Sigmoid colon (tissue), 7 donors: ENCODE data around the gene FBXO2. TPM values are rescaled to one million over a fixed set of nuclear protein-coding genes. Genes with fewer than 3 reads are reported as not detected.

Source experiments
- DNase-seq: peaks from one replicate; pipeline ENCODE4 v3.0.0-alpha.2; 2019
- H3K27ac ChIP-seq, 4 donors: fragments of 200-600 bp; sonication (generic); one replicate each; pipeline ENCODE4 v1.5.1; 2016 to 2019; ENCODE audit warnings: mild to moderate bottlenecking in 1 of 4
- H3K27me3 ChIP-seq, 3 donors: fragments of 200-600 bp; sonication (generic); one replicate each; pipeline ENCODE4 v1.5.1; 2019; ENCODE audit warnings: mild to moderate bottlenecking in 1 of 3
- H3K36me3 ChIP-seq, 4 donors: fragments of 200-600 bp; sonication (generic); one replicate each; pipeline ENCODE4 v1.5.1; 2016 to 2019
- H3K4me1 ChIP-seq, 4 donors: fragments of 200-600 bp; sonication (generic); one replicate each; pipeline ENCODE4 v1.5.1; 2017 to 2019
- H3K4me3 ChIP-seq, 4 donors: fragments of 200-600 bp; sonication (generic); one replicate each; pipeline ENCODE4 v1.5.1; 2017 to 2019; ENCODE audit warnings: mild to moderate bottlenecking in 2 of 4, moderate library complexity in 1 of 4
- H3K9me3 ChIP-seq, 4 donors: fragments of 200-600 bp in 3 of 4; sonication (generic) in 3 of 4; one replicate each; pipeline versions ENCODE4 v1.5.1 to v1.6.1; 2013 to 2019
- CTCF ChIP-seq, 4 experiments: fragments of 450-650 bp in 3 of 4; fragments of 200-600 bp in 1 of 4; IDR thresholded peaks; one replicate each; pipeline ENCODE4 v1.5.1; 2016 to 2019; ENCODE audit warnings: antibody characterized with exemption in 4 of 4, mild to moderate bottlenecking in 3 of 4, moderate library complexity in 2 of 4
- EP300 ChIP-seq, 4 donors: sonication (generic); formaldehyde crosslinking; IDR thresholded peaks; one replicate each; pipeline ENCODE4 v1.6.1; 2017; ENCODE audit warnings: antibody characterized with exemption in 4 of 4
- POLR2A ChIP-seq, 2 donors: fragments of 450-650 bp; IDR thresholded peaks; one replicate each; pipeline ENCODE4 v1.6.1; 2016; ENCODE audit warnings: antibody characterized with exemption in 2 of 2, mild to moderate bottlenecking in 2 of 2, moderate library complexity in 2 of 2
- POLR2AphosphoS5 ChIP-seq, 4 donors: sonication (generic); formaldehyde crosslinking; IDR thresholded peaks; one replicate each; pipeline ENCODE4 v1.6.1; 2017; ENCODE audit warnings: antibody characterized with exemption in 4 of 4
- WGBS, 2 donors: extraction: QIAGEN DNeasy Blood & Tissue Kit; methylation state at CpG; one replicate each; pipeline ENCODE4 v1.1.7; 2013; 5-methylcytosine and 5-hydroxymethylcytosine counted together
- intact Hi-C: fragments of 100-400 bp; cut with DNase I; formaldehyde crosslinking; loops from one replicate; pipeline ENCODE4 v1.15.1; 2023
- polyA plus RNA-seq, 3 donors: library from polyadenylated mRNA; stranded (reverse); fragments of 200-250 nt; gene quantifications; one replicate each; pipeline ENCODE4 v1.2.3, GENCODE V29; 2013
- total RNA-seq, 4 donors: library from RNA; depleted of rRNA; stranded (reverse); fragments of >200 nt; gene quantifications; one replicate each; pipeline ENCODE4 v1.1.0, GENCODE V29; 2016
- donor health status: healthy with polysubstance abuse.
- donor health status: Bipolar disorder and iron deficiency.
- donor health status: healthy.

FBXO2 gene
- total and polyA plus RNA-seq, 7 donors: 1.2 to 9.7 (median 3.9) TPM; not detected in 1

GRCh38 chr1:11652203-11652780, 1.9 kb downstream of the FBXO2 start:
- H3K4me3 ChIP-seq: no peak overlapping the region

DNA sequence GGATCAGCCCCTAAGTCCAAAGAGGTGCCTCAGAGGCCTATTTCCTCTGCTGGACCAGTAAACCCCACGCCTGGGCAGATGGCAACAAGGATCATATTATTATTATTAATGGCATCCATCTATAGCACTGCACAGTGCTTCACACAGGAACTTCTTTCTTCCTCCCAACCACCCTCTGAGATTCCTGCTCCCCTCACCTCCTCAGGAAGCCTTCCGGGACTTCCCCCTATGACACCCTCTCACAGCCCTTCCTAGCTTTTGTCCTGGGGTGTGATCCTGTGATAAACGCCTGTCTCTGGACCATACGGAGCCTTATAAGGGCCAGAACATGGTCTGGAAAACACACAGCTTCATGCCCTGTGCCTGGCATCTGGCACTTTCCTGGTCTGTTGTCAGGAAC, 3.2 kb downstream of the FBXO2 start:
- H3K36me3 ChIP-seq: no peaks in the 10 kb centered on the region
- peaks cover 7 to 35% (median 32%) of the 10 kb centered on the region in 3 donors for H3K27me3 ChIP-seq
- no peak overlapping the region for H3K4me3 ChIP-seq
- intact Hi-C loops: loop anchor here (2.0 to 5.0 kb wide), 5 partner anchors 68 to 256 kb away; partner anchors contain the start of gene AGTRAP
- no peaks in the 10 kb centered on the region for H3K9me3 ChIP-seq
- H3K27ac ChIP-seq: no peak overlapping the region
- DNase-seq: no peak
- 81 to 88% methylated on average over 4 of the region's 4 CpGs for WGBS, 2 donors
- no peak for TF ChIP-seq POLR2A (IDR thresholded peaks at IDR 0.05)
- TF ChIP-seq EP300 (IDR thresholded peaks at IDR 0.05): no peak
- no peak for TF ChIP-seq POLR2AphosphoS5 (IDR thresholded peaks at IDR 0.05)
- TF ChIP-seq CTCF (IDR thresholded peaks at IDR 0.05): no peak
- peaks cover 0 to 49% (median 42%) of the 10 kb centered on the region in 4 donors for H3K4me1 ChIP-seq

More at GRCh38 chr1:11652203-11652780, 1.9 kb downstream of the FBXO2 start:
- Histone ChIP-seq H3K36me3 (peaks cover 0 to 8% (median 0%) of the 10 kb centered on the region in 4 donors), H3K9me3 (no peaks in the 10 kb centered on the region), H3K4me1 (peaks cover 0 to 49% (median 42%) of the 10 kb centered on the region in 4 donors), H3K27ac (no peak overlapping the region), H3K27me3 (peaks cover 7 to 26% (median 23%) of the 10 kb centered on the region in 3 donors)
- no peak for TF ChIP-seq POLR2AphosphoS5 (IDR thresholded peaks at IDR 0.05)
- TF ChIP-seq EP300 (IDR thresholded peaks at IDR 0.05): no peak
- no peak for TF ChIP-seq POLR2A (IDR thresholded peaks at IDR 0.05)
- no peak for TF ChIP-seq CTCF (IDR thresholded peaks at IDR 0.05)
- 91 to 94% methylated on average over 11 of the region's 11 CpGs for WGBS, 2 donors
- intact Hi-C loops: loop anchor here (5.0 kb wide), 4 partner anchors 85 to 255 kb away; partner anchors contain the start of gene AGTRAP
- DNase-seq: no peak

DNA sequence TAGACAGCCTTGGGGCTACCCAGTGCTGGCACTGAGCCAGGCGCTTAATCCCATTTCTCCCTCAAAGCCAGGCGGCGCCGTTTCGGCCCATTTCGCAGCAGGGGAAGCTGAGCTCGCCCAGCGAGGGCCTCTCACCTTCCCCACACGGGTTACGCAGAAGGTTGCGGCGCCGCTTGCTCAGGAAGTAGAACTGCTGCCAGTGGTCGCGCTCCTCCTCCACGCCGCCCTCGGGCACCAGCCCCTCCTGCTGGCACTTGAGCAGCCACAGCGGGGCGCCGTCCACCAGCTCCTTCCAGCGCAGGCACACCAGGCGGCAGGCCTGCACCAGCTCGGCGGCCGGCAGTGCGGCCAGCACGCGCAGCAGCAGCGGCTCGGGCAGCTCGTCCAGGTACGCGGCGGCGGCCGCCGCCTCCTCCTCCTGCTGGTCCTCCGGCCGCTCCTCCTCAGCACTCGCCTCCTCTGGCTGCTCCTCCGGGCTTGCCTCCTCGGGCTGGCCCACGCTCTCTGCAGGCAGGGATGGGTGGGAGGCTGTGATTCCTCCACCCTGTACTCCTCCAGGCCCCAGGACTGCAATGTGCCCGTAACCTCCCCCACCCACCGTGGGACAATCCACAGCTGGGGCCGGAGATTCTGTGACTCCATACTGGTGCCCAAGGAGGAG, 3.8 kb downstream of the FBXO2 start:
- Histone ChIP-seq H3K27me3 (peaks cover 7 to 39% (median 32%) of the 10 kb centered on the region in 3 donors), H3K36me3 (no peaks in the 10 kb centered on the region), H3K27ac (no peak overlapping the region), H3K9me3 (no peaks in the 10 kb centered on the region), H3K4me1 (peaks cover 0 to 44% (median 38%) of the 10 kb centered on the region in 4 donors), H3K4me3 (peak overlapping the region in 2 of 4 donors; percentile 1 to 20)
- peak; percentile 87 for DNase-seq
- TF ChIP-seq CTCF (IDR thresholded peaks at IDR 0.05) (peak; percentile 37 to 61 (median 50)), POLR2AphosphoS5 (IDR thresholded peaks at IDR 0.05) (no peak)
- intact Hi-C loops: loop anchor here (2.0 to 5.0 kb wide), 5 partner anchors 68 to 257 kb away; partner anchors contain the start of gene AGTRAP
- 5 to 12% methylated on average over 47 of the region's 47 CpGs for WGBS, 2 donors

DNA sequence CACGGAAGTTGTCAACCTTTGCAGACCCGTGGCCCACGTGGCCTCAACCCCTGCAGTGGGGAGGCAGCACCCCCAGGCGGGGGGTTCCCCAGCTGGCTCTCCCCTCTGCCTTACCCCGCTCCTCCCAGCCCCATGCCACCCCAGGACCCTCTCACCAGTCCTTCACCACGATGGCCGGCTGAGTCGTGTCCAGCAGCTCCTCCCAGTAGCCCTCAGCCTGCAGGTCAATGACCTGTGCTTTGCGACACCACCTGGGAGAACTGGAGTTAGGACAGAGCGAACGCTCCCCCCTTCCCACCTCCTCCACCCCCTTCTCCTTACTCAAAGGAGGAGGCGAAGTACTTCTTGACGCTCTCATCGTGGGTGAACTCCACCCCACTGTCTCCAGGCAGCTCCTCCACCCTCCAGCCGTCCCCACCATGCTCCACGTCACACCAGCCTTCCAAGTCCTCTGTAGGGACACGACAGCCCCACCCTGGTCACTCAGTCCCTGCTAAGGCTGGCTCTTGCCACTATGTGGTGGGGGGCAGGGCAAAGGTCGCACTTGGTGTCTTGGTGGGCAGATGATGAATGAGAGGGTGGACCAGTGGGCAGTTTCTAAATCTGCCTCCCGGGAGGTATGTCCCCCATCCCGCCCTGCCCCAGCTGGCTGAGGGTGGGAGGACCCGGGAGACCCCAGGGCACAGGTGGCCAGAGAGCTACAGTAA, 4.5 kb downstream of the FBXO2 start:
- TF ChIP-seq POLR2A (IDR thresholded peaks at IDR 0.05): no peak
- TF ChIP-seq EP300 (IDR thresholded peaks at IDR 0.05): no peak
- no peak for TF ChIP-seq CTCF (IDR thresholded peaks at IDR 0.05)
- TF ChIP-seq POLR2AphosphoS5 (IDR thresholded peaks at IDR 0.05): no peak

More for the DNA sequence above, 4.5 kb downstream of the FBXO2 start:
- H3K27me3 ChIP-seq: peaks cover 7 to 39% (median 32%) of the 10 kb centered on the region in 3 donors
- H3K4me1 ChIP-seq: peaks cover 0 to 38% (median 31%) of the 10 kb centered on the region in 4 donors
- H3K36me3 ChIP-seq: no peaks in the 10 kb centered on the region
- 17 to 34% methylated on average over 21 of the region's 21 CpGs for WGBS, 2 donors
- H3K4me3 ChIP-seq: peak overlapping the region in 1 of 4 donors; percentile 20
- H3K9me3 ChIP-seq: no peaks in the 10 kb centered on the region
- H3K27ac ChIP-seq: no peak overlapping the region
- intact Hi-C loops: loop anchor here (2.0 to 5.0 kb wide), 5 partner anchors 69 to 258 kb away; partner anchors contain the start of gene AGTRAP
- DNase-seq: no peak
